Measurements from ENCODE around the gene HFE. TPM values are rescaled to one million over a fixed set of nuclear protein-coding genes. Genes with fewer than 3 reads are reported as not detected.

Gene HFE
- total and polyA plus RNA-seq, 10 of the 15 experiments (the other 5 are each of a cell fraction or from before 2014, with no cell fraction given) = 0.52 to 5.9 (median 1.7) TPM

DNA sequence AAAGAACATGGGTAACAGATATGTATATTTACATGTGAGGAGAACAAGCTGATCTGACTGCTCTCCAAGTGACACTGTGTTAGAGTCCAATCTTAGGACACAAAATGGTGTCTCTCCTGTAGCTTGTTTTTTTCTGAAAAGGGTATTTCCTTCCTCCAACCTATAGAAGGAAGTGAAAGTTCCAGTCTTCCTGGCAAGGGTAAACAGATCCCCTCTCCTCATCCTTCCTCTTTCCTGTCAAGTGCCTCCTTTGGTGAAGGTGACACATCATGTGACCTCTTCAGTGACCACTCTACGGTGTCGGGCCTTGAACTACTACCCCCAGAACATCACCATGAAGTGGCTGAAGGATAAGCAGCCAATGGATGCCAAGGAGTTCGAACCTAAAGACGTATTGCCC lies 5.2 kb downstream of the HFE start (continued):
- TF ChIP-seq HCFC1 (IDR thresholded peaks at IDR 0.05; ENCODE audit: low read length) (no peak), EP300 (IDR thresholded peaks at IDR 0.05; ENCODE audit: borderline replicate concordance in 1 of 2, control insufficient read depth in 1 of 2, low read depth in 2 of 2, low read length in 2 of 2) (no peak), CBFB (IDR thresholded peaks at IDR 0.05; ENCODE audit: low read depth) (no peak), ZNF592 (IDR thresholded peaks at IDR 0.05) (peak; percentile 84), BACH1 (IDR thresholded peaks at IDR 0.05; ENCODE audit: borderline replicate concordance) (no peak), FOS (IDR thresholded peaks at IDR 0.05; ENCODE audit: borderline replicate concordance, extremely low read depth, insufficient read length) (no peak), TCF3 (IDR thresholded peaks at IDR 0.05; ENCODE audit: borderline replicate concordance, insufficient read depth, low read depth, low read length) (no peak), FOXM1 (IDR thresholded peaks at IDR 0.05; ENCODE audit: low read depth, low read length) (no peak), NFYA (IDR thresholded peaks at IDR 0.05; ENCODE audit: borderline replicate concordance, low read depth, low read length) (no peak), GATAD2B (conservative IDR thresholded peaks at IDR 0.05; ENCODE audit: low read depth) (no peak), EZH2 (IDR thresholded peaks at IDR 0.05; ENCODE audit: borderline replicate concordance, control insufficient read depth, low read depth, low read length) (no peak), IKZF1 (conservative IDR thresholded peaks at IDR 0.05) (peak; percentile 83), BHLHE40 (IDR thresholded peaks at IDR 0.05; ENCODE audit: borderline replicate concordance in 1 of 2, low read depth in 2 of 2, low read length in 1 of 2) (peak in 1 of 2 experiments; percentile 40; a peak in 1 of 4 replicates), BMI1 (IDR thresholded peaks at IDR 0.05; ENCODE audit: borderline replicate concordance) (no peak), NFXL1 (IDR thresholded peaks at IDR 0.05; ENCODE audit: borderline replicate concordance) (no peak), SPI1 (IDR thresholded peaks at IDR 0.05; ENCODE audit: borderline replicate concordance, insufficient read depth, low read depth, low read length) (peak; percentile 75), MYC (IDR thresholded peaks at IDR 0.05; ENCODE audit: insufficient read depth, insufficient read length, insufficient replicate concordance, low read length, severe bottlenecking) (no peak), SMC3 (IDR thresholded peaks at IDR 0.05; ENCODE audit: borderline replicate concordance, low read length) (no peak), USF2 (IDR thresholded peaks at IDR 0.05; ENCODE audit: borderline replicate concordance, low read depth, low read length) (no peak; the same call in 1 of the 2 replicates), ELK1 (IDR thresholded peaks at IDR 0.05; ENCODE audit: low read depth, low read length) (no peak), KAT2A (conservative IDR thresholded peaks at IDR 0.05; ENCODE audit: control insufficient read depth, low read depth, low read length) (no peak), ESRRA (IDR thresholded peaks at IDR 0.05; ENCODE audit: low read length) (no peak), MTA2 (IDR thresholded peaks at IDR 0.05; ENCODE audit: low read depth) (no peak)
- TF ChIP-seq, protein P1, sequence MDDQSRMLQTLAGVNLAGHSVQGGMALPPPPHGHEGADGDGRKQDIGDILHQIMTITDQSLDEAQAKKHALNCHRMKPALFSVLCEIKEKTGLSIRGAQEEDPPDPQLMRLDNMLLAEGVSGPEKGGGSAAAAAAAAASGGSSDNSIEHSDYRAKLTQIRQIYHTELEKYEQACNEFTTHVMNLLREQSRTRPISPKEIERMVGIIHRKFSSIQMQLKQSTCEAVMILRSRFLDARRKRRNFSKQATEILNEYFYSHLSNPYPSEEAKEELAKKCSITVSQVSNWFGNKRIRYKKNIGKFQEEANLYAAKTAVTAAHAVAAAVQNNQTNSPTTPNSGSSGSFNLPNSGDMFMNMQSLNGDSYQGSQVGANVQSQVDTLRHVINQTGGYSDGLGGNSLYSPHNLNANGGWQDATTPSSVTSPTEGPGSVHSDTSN (IDR thresholded peaks at IDR 0.05; ENCODE audit: insufficient replicate concordance, low read depth, low read length) = no peak

All from GM12878 (cell line).